Forelimb muscle (tissue), 1 donor: ENCODE data around the gene RNF130. TPM values are rescaled to one million over a fixed set of nuclear protein-coding genes. Genes with fewer than 3 reads are reported as not detected.
"Not testable (repeated sequence)": the region's sequence is repeated elsewhere in the genome, so short reads cannot be mapped to it uniquely, and the experiment has no call there.

Experiments used
- DNase-seq: peaks from one replicate; pipeline ENCODE4 v3.0.0-alpha.2; 2013; ENCODE audit warnings: low read depth
- polyA plus RNA-seq: library from polyadenylated mRNA; unstranded; fragments of 120-200 nt; gene quantifications from one replicate; pipeline ENCODE4 v1.2.1, GENCODE V29; 2013; ENCODE audit not compliant: insufficient read length

The RNF130 gene
- polyA plus RNA-seq, 1 donor: 36.5 TPM

- no peak for DNase-seq
These were observed 32.1 kb upstream of the RNF130 start for GRCh38 chr5:180103487-180104167.

- DNase-seq: no peak
These were observed 31.1 kb upstream of the RNF130 start for GRCh38 chr5:180102636-180103035.

- no peak for DNase-seq
These were observed 30.0 kb upstream of the RNF130 start for GRCh38 chr5:180101451-180102105.

GRCh38 chr5:180100621-180101450, 29.3 kb upstream of the RNF130 start:
- no peak for DNase-seq

GRCh38 chr5:180099733-180100611, 28.4 kb upstream of the RNF130 start:
- no peak for DNase-seq

GRCh38 chr5:180098991-180099732, 27.6 kb upstream of the RNF130 start:
- no peak for DNase-seq

- no peak for DNase-seq
These were observed 27.0 kb upstream of the RNF130 start for GRCh38 chr5:180098526-180098925.

- DNase-seq: no peak
These were observed 26.4 kb upstream of the RNF130 start for GRCh38 chr5:180097926-180098325.

GRCh38 chr5:180097163-180097894, 25.8 kb upstream of the RNF130 start:
- DNase-seq: no peak

- no peak for DNase-seq
These were observed 25.1 kb upstream of the RNF130 start for GRCh38 chr5:180096616-180097015.

- no peak for DNase-seq
These were observed 24.0 kb upstream of the RNF130 start for GRCh38 chr5:180095545-180095944.

GRCh38 chr5:180093651-180094382, 22.3 kb upstream of the RNF130 start:
- no peak for DNase-seq

- DNase-seq: no peak
These were observed 21.7 kb upstream of the RNF130 start for GRCh38 chr5:180093241-180093640.

- DNase-seq: no peak
These were observed 19.4 kb upstream of the RNF130 start for GRCh38 chr5:180090769-180091546.

GRCh38 chr5:180090098-180090768, 18.7 kb upstream of the RNF130 start:
- DNase-seq: no peak

GRCh38 chr5:180089628-180090027, 18.1 kb upstream of the RNF130 start:
- DNase-seq: not testable (repeated sequence)

- no peak for DNase-seq
These were observed 17.0 kb upstream of the RNF130 start for GRCh38 chr5:180088561-180088960.

GRCh38 chr5:180086816-180087399, 15.3 kb upstream of the RNF130 start:
- no peak for DNase-seq
